Transverse colon (tissue), 3 donors: Measurements from ENCODE around the gene NEK2.

ENCODE experiments used
- EP300 ChIP-seq: sonication (generic); formaldehyde crosslinking; IDR thresholded peaks from one replicate; pipeline ENCODE4 v1.6.1; 2017; ENCODE audit warnings: antibody characterized with exemption, low read depth
- TF ChIP-seq, protein P1 (sequence below), 5 experiments: fragments of 200-600 bp in 3 of 5; fragments of 450-650 bp in 2 of 5; sonication (generic) in 3 of 5; IDR thresholded peaks; 1 replicate in 2 of 5; 2 replicates in 3 of 5; pipeline ENCODE4 v1.5.1; 2016 to 2017; ENCODE audit warnings: antibody characterized with exemption in 5 of 5, inconsistent platforms in 3 of 5, mild to moderate bottlenecking in 2 of 5, moderate library complexity in 1 of 5

DNA sequence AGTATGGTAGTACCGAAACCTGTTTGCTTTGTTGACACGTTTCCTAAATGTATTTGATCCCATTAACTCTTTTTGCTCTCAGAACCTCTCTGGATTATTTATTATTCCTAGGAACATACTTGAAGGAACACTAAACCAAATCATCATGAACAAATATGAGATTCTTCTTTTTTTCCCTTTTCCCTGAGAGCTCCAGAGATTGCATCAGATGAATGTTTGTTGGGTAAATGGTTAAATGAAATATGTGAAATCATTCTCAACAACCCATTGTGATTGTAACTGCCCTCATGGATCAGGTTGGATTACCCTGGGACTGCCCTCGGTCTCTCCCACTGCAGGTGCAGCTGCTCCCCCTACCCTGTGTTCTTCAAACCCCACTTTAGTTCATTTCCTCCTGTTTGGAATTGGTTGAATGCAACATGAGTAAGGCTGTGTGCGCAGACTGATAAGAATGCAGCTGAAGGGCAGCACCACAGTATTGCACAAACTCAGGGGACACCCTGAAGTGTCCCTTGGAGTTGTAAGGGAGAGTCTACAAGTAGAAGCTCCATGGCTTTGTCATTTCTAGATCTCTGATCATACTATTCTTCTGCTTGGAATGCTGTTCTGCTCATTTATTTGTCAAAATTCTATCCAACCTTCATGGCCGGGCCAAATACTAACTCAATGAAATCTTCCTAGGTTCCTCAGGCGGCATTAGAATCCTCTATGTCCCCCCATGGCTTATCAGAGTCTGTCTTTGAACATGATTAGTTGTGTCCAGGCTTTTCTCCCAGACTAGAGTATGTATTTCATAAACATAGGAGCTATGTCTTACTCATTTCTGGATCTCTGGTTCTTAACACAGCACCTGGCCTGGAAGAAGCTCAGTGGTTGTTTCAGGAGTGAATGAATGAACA is 47.1 kb upstream of the NEK2 start:
- TF ChIP-seq, protein P1, sequence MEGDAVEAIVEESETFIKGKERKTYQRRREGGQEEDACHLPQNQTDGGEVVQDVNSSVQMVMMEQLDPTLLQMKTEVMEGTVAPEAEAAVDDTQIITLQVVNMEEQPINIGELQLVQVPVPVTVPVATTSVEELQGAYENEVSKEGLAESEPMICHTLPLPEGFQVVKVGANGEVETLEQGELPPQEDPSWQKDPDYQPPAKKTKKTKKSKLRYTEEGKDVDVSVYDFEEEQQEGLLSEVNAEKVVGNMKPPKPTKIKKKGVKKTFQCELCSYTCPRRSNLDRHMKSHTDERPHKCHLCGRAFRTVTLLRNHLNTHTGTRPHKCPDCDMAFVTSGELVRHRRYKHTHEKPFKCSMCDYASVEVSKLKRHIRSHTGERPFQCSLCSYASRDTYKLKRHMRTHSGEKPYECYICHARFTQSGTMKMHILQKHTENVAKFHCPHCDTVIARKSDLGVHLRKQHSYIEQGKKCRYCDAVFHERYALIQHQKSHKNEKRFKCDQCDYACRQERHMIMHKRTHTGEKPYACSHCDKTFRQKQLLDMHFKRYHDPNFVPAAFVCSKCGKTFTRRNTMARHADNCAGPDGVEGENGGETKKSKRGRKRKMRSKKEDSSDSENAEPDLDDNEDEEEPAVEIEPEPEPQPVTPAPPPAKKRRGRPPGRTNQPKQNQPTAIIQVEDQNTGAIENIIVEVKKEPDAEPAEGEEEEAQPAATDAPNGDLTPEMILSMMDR (IDR thresholded peaks at IDR 0.05) = no peak
- no peak for TF ChIP-seq EP300
